ENCODE measurements around the gene LIPT2. TPM values are rescaled to one million over a fixed set of nuclear protein-coding genes. Genes with fewer than 3 reads are reported as not detected.

LIPT2 gene
- total RNA-seq, 6 experiments from 2014 or later, result 0.89 to 2.9 (median 2.1) TPM

GRCh38 chr11:74450318-74450717 lies 43.2 kb downstream of the LIPT2 start:
- intact Hi-C loops (cut with DNase I), result loop anchor here in 1 of 2 donors (5.0 kb wide), 1 partner anchor 122 kb away; no protein-coding TSS in a partner anchor
- TF ChIP-seq, protein P1, sequence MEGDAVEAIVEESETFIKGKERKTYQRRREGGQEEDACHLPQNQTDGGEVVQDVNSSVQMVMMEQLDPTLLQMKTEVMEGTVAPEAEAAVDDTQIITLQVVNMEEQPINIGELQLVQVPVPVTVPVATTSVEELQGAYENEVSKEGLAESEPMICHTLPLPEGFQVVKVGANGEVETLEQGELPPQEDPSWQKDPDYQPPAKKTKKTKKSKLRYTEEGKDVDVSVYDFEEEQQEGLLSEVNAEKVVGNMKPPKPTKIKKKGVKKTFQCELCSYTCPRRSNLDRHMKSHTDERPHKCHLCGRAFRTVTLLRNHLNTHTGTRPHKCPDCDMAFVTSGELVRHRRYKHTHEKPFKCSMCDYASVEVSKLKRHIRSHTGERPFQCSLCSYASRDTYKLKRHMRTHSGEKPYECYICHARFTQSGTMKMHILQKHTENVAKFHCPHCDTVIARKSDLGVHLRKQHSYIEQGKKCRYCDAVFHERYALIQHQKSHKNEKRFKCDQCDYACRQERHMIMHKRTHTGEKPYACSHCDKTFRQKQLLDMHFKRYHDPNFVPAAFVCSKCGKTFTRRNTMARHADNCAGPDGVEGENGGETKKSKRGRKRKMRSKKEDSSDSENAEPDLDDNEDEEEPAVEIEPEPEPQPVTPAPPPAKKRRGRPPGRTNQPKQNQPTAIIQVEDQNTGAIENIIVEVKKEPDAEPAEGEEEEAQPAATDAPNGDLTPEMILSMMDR (IDR thresholded peaks at IDR 0.05), result no peak
- TF ChIP-seq POLR2A (IDR thresholded peaks at IDR 0.05), result no peak
- ATAC-seq, result no peak

GRCh38 chr11:74449369-74449931 lies 44.1 kb downstream of the LIPT2 start:
- WGBS (ENCODE audit: insufficient coverage, low coverage, low lambda C conversion rate, missing lambda C conversion rate), result 67% methylated on average over 2 of the region's 2 CpGs
- ATAC-seq, result peak; percentile 90 to 95 (median 92)
- H3K27ac ChIP-seq, result no peak overlapping the region
- TF ChIP-seq, protein P1 (IDR thresholded peaks at IDR 0.05), result peak; percentile 68 to 93 (median 72)
- TF ChIP-seq POLR2A (IDR thresholded peaks at IDR 0.05), result no peak
- no peak overlapping the region for H3K4me3 ChIP-seq
- H3K27me3 ChIP-seq, result no peaks in the 10 kb centered on the region
- no peaks in the 10 kb centered on the region for H3K9me3 ChIP-seq
- DNase-seq, result peak in 1 of 3 donors; percentile 63
- no peaks in the 10 kb centered on the region for H3K4me1 ChIP-seq
- H3K36me3 ChIP-seq, result no peaks in the 10 kb centered on the region
- intact Hi-C loops (cut with DNase I), result loop anchor here (5.0 to 10.0 kb wide), 2 partner anchors 195 to 197 kb away; no protein-coding TSS in a partner anchor

More at GRCh38 chr11:74450318-74450717, 43.2 kb downstream of the LIPT2 start:
- Histone ChIP-seq H3K36me3 (no peaks in the 10 kb centered on the region), H3K27me3 (no peaks in the 10 kb centered on the region), H3K9me3 (no peaks in the 10 kb centered on the region), H3K27ac (no peak overlapping the region), H3K4me1 (no peaks in the 10 kb centered on the region), H3K4me3 (no peak overlapping the region)
- DNase-seq, result no peak
- 70% methylated on average over 6 of the region's 6 CpGs for WGBS (ENCODE audit: insufficient coverage, low coverage, low lambda C conversion rate, missing lambda C conversion rate)

DNA sequence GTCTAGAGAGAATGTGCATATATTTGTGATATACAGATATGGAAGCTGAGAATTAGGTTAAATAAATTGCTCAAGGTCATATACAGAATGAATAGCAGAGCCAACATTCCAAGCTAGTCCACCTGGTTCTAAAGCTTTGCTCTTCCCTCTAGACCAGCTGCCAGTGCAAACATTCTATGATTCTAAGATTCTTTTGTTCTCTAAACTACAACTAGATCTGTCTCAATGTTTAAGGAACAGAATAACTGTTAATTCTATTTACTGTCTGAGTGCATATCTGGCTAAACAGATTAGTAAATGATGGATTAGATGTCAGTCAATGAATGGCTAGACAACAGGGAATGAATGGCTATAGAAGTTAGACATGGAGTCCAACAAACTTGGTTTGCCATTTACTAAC lies 45.8 kb downstream of the LIPT2 start:
- Histone ChIP-seq H3K27me3 (no peaks in the 10 kb centered on the region), H3K9me3 (no peaks in the 10 kb centered on the region), H3K4me1 (peaks cover 0 to 7% (median 3%) of the 10 kb centered on the region in 4 donors), H3K4me3 (no peak overlapping the region), H3K27ac (no peak overlapping the region), H3K36me3 (no peaks in the 10 kb centered on the region)
- ATAC-seq (no peak), DNase-seq (no peak)
- intact Hi-C loops (cut with DNase I), result loop anchor here (5.0 to 10.0 kb wide), 2 partner anchors 193 to 195 kb away; no protein-coding TSS in a partner anchor
- TF ChIP-seq POLR2A (IDR thresholded peaks at IDR 0.05), result no peak
- TF ChIP-seq, protein P1 (IDR thresholded peaks at IDR 0.05), result no peak

- WGBS (ENCODE audit: insufficient coverage, low coverage, low lambda C conversion rate, missing lambda C conversion rate), result 78% methylated on average over 1 of the region's 1 CpG
Observed at GRCh38 chr11:74446532-74446938, 47.0 kb downstream of the LIPT2 start.

More at GRCh38 chr11:74446532-74446938, 47.0 kb downstream of the LIPT2 start:
- Histone ChIP-seq H3K27me3 (no peaks in the 10 kb centered on the region), H3K27ac (no peak overlapping the region), H3K4me1 (peaks cover 0 to 7% (median 4%) of the 10 kb centered on the region in 4 donors), H3K36me3 (no peaks in the 10 kb centered on the region), H3K9me3 (no peaks in the 10 kb centered on the region), H3K4me3 (no peak overlapping the region)
- ATAC-seq (no peak), DNase-seq (no peak)
- TF ChIP-seq POLR2A (IDR thresholded peaks at IDR 0.05), result no peak
- TF ChIP-seq, protein P1 (IDR thresholded peaks at IDR 0.05), result no peak
- intact Hi-C loops (cut with DNase I), result loop anchor here (5.0 to 10.0 kb wide), 2 partner anchors 192 to 194 kb away; no protein-coding TSS in a partner anchor
